NCI-H82 treated with DMSO at 0.1 percent for 48 hours (cell line): ENCODE results near the gene CA5A.
"Not testable (repeated sequence)": the region's sequence is repeated elsewhere in the genome, so short reads cannot be mapped to it uniquely, and the experiment has no call there.

Experiments used
- DNase-seq: peaks from one replicate; lab custom pipeline; 2025; ENCODE audit not compliant: unreplicated experiment; lab: John Stamatoyannopoulos, UW

The CA5A gene

GRCh38 chr16:87869061-87869878 lies 67.1 kb downstream of the CA5A start, which contains the start of gene SLC7A5:
TSS of gene SLC7A5 (minus strand) at chr16:87869507. CDS start at chr16:87869422, 85 bp downstream.
- DNase-seq, result not testable (repeated sequence)

- DNase-seq, result not testable (repeated sequence)
Observed at GRCh38 chr16:87868254-87869029, 67.9 kb downstream of the CA5A start.

GRCh38 chr16:87865902-87866555 lies 70.3 kb downstream of the CA5A start:
- DNase-seq, result not testable (repeated sequence)

GRCh38 chr16:87864331-87864989 lies 71.9 kb downstream of the CA5A start:
- no peak for DNase-seq

GRCh38 chr16:87863327-87863635 lies 73.0 kb downstream of the CA5A start:
- not testable (repeated sequence) for DNase-seq

GRCh38 chr16:87862597-87863326 lies 73.6 kb downstream of the CA5A start:
- DNase-seq, result not testable (repeated sequence)

GRCh38 chr16:87861300-87862099 lies 74.8 kb downstream of the CA5A start:
- not testable (repeated sequence) for DNase-seq

- no peak for DNase-seq
Observed at GRCh38 chr16:87860553-87861299, 75.6 kb downstream of the CA5A start.

GRCh38 chr16:87858151-87858993 lies 78.0 kb downstream of the CA5A start:
- not testable (repeated sequence) for DNase-seq

GRCh38 chr16:87856791-87857228 lies 79.5 kb downstream of the CA5A start:
- no peak for DNase-seq

- DNase-seq, result no peak
Observed at GRCh38 chr16:87855852-87856715, 80.2 kb downstream of the CA5A start.

- no peak for DNase-seq
Observed at GRCh38 chr16:87854907-87855683, 81.2 kb downstream of the CA5A start.

GRCh38 chr16:87854053-87854906 lies 82.0 kb downstream of the CA5A start:
- DNase-seq, result no peak

GRCh38 chr16:87853411-87854052 lies 82.8 kb downstream of the CA5A start:
- DNase-seq, result peak; percentile 25

- DNase-seq, result no peak
Observed at GRCh38 chr16:87851601-87852000, 84.7 kb downstream of the CA5A start.
